Motor neuron (in vitro differentiated cells): ENCODE data around the gene MMP10. TPM values are rescaled to one million over a fixed set of nuclear protein-coding genes. Genes with fewer than 3 reads are reported as not detected.
A peak's percentile ranks its signal among the peaks of the same experiment; 100 is the strongest.

Experiments
- ATAC-seq, 8 experiments: fragments of 200-7000 bp; cut with Tn5 transposase; replicated peaks in 6 of 8; 2 replicates each; pipeline ENCODE4 v1.8.0; 2021; ENCODE audit warnings: mild to moderate bottlenecking in 8 of 8, moderate library complexity in 8 of 8
- H3K27ac ChIP-seq, 2 donors: fragments of 250-450 bp; sonication (Bioruptor Pico); 2 replicates each; pipeline ENCODE4 v1.9.0; 2021; ENCODE audit warnings: antibody characterized with exemption in 2 of 2, mild to moderate bottlenecking in 2 of 2, moderate library complexity in 1 of 2
- H3K4me1 ChIP-seq, 2 donors: fragments of 250-450 bp; sonication (Bioruptor Pico); replicated peaks in 1 of 2; 2 replicates each; pipeline ENCODE4 v1.6.1; 2021; ENCODE audit warnings: antibody characterized with exemption in 2 of 2, mild to moderate bottlenecking in 2 of 2, moderate library complexity in 1 of 2
- H3K4me3 ChIP-seq, 5 donors: fragments of 250-450 bp; sonication (Bioruptor Pico); 2 replicates each; pipeline ENCODE4 v1.9.0; 2021; ENCODE audit warnings: antibody characterized with exemption in 5 of 5, mild to moderate bottlenecking in 5 of 5, moderate library complexity in 4 of 5
- WGBS, 10 experiments: fragments of 450-650 bp; shearing (Covaris generic); methylation state at CpG; one replicate each; pipeline ENCODE4 v1.0.0; 2022; 5-methylcytosine and 5-hydroxymethylcytosine counted together
- in situ Hi-C, 9 experiments: fragments of 400-800 bp; cut with MboI; loops; one replicate each; pipeline ENCODE4 v1.15.0; 2021; ENCODE audit warnings: low sequenced_read_pairs in 9 of 9, low pct_unique_long_range_greater_than_20kb in 2 of 9; ENCODE audit not compliant: unreplicated experiment in 9 of 9
- total RNA-seq, 8 experiments: library from RNA; unstranded; fragments of 300-600 nt; gene quantifications; 2 replicates each; pipeline versions ENCODE4 v1.2.3 to v1.2.4, GENCODE V29; 2022

The MMP10 gene
- total RNA-seq = 1 to 10 TPM in 1 of 8 experiments, not detected in 7; 1.9 TPM

GRCh38 chr11:102780491-102780918 is at the start of gene MMP10:
TSS of gene MMP10 (minus strand) at chr11:102780628. CDS start at chr11:102780591, 37 bp downstream.
- peak; percentile 72 to 100 (median 94) for ATAC-seq
- Histone ChIP-seq H3K4me3 (no peak within 1 kb of the TSS), H3K27ac (no peak within 1 kb of the TSS), H3K4me1 (peaks cover 3 to 4% of the 10 kb centered on the region in 2 donors)
- in situ Hi-C loops = no loop called here
- WGBS, 10 experiments = 4 to 56% (median 20%) methylated on average over 1 to 2 of the region's 2 CpGs; no CpG with 5 or more reads in 1 of the 10 experiments

GRCh38 chr11:102829316-102830000 is 49.0 kb upstream of the MMP10 start:
- Histone ChIP-seq H3K4me1 (no peaks in the 10 kb centered on the region), H3K27ac (no peak overlapping the region), H3K4me3 (no peak overlapping the region)
- in situ Hi-C loops = loop anchor here in 1 of 9 experiments (10.0 to 25.0 kb wide), 2 partner anchors 115 to 208 kb away; no protein-coding TSS in a partner anchor
- peak in 2 of 8 experiments; percentile 29 to 62 for ATAC-seq
- 42 to 96% (median 84%) methylated on average over 1 to 3 of the region's 6 CpGs; no CpG with 5 or more reads in 2 of the 10 experiments for WGBS, 10 experiments

GRCh38 chr11:102824556-102824955 is 44.1 kb upstream of the MMP10 start:
- WGBS, 10 experiments = 83 to 100% (median 100%) methylated on average over 1 of the region's 1 CpG; no CpG with 5 or more reads in 1 of the 10 experiments
- in situ Hi-C loops = loop anchor here in 1 of 9 experiments (10.0 kb wide), 1 partner anchor 120 kb away; no protein-coding TSS in a partner anchor
- peak in 1 of 8 experiments; percentile 24 for ATAC-seq

GRCh38 chr11:102819491-102819890 is 39.1 kb upstream of the MMP10 start:
- no peak for ATAC-seq
- 10 to 81% (median 55%) methylated on average over 1 to 5 of the region's 6 CpGs; no CpG with 5 or more reads in 5 of the 10 experiments for WGBS, 10 experiments

More at GRCh38 chr11:102824556-102824955, 44.1 kb upstream of the MMP10 start:
- Histone ChIP-seq H3K4me3 (no peak overlapping the region), H3K4me1 (no peaks in the 10 kb centered on the region), H3K27ac (no peak overlapping the region)

GRCh38 chr11:102813484-102813883 is 33.1 kb upstream of the MMP10 start:
- no peaks in the 10 kb centered on the region for H3K4me1 ChIP-seq
- no peak overlapping the region for H3K4me3 ChIP-seq
- no peak overlapping the region for H3K27ac ChIP-seq
- no peak for ATAC-seq
- in situ Hi-C loops = no loop called here
- WGBS, 10 experiments = 67 to 100% (median 86%) methylated on average over 1 of the region's 1 CpG; no CpG with 5 or more reads in 2 of the 10 experiments

More at GRCh38 chr11:102819491-102819890, 39.1 kb upstream of the MMP10 start:
- no peak overlapping the region for H3K4me3 ChIP-seq
- no peak overlapping the region for H3K27ac ChIP-seq
- H3K4me1 ChIP-seq = no peaks in the 10 kb centered on the region
- in situ Hi-C loops = no loop called here

- ATAC-seq = no peak
- Histone ChIP-seq H3K27ac (no peak overlapping the region), H3K4me1 (no peaks in the 10 kb centered on the region), H3K4me3 (no peak overlapping the region)
- 79 to 100% (median 88%) methylated on average over 1 to 3 of the region's 3 CpGs; no CpG with 5 or more reads in 2 of the 10 experiments for WGBS, 10 experiments
- in situ Hi-C loops = no loop called here
These were observed 31.8 kb upstream of the MMP10 start for GRCh38 chr11:102812188-102812587.

- peak in 3 of 8 experiments; percentile 74 to 81 (median 75) for ATAC-seq
- no peak overlapping the region for H3K27ac ChIP-seq
- in situ Hi-C loops = no loop called here
- H3K4me3 ChIP-seq = no peak overlapping the region
- WGBS, 10 experiments = 3 to 36% (median 16%) methylated on average over 2 to 3 of the region's 3 CpGs; no CpG with 5 or more reads in 2 of the 10 experiments
- H3K4me1 ChIP-seq = no peaks in the 10 kb centered on the region
These were observed 30.7 kb upstream of the MMP10 start for GRCh38 chr11:102810950-102811660.

GRCh38 chr11:102809971-102810370 is 29.5 kb upstream of the MMP10 start:
- no peaks in the 10 kb centered on the region for H3K4me1 ChIP-seq
- WGBS, 10 experiments = 64 to 100% (median 100%) methylated on average over 1 to 2 of the region's 2 CpGs; no CpG with 5 or more reads in 2 of the 10 experiments
- H3K4me3 ChIP-seq = no peak overlapping the region
- ATAC-seq = no peak
- H3K27ac ChIP-seq = no peak overlapping the region
- in situ Hi-C loops = no loop called here

- H3K27ac ChIP-seq = no peak overlapping the region
- no peak overlapping the region for H3K4me3 ChIP-seq
- in situ Hi-C loops = no loop called here
- ATAC-seq = peak in 3 of 8 experiments; percentile 16 to 37 (median 24)
- 60 to 85% (median 72%) methylated on average over 3 to 11 of the region's 19 CpGs; no CpG with 5 or more reads in 4 of the 10 experiments for WGBS, 10 experiments
- no peaks in the 10 kb centered on the region for H3K4me1 ChIP-seq
These were observed 27.5 kb upstream of the MMP10 start for GRCh38 chr11:102807921-102808320.

- H3K4me3 ChIP-seq = no peak overlapping the region
- ATAC-seq = no peak
- no peak overlapping the region for H3K27ac ChIP-seq
- in situ Hi-C loops = no loop called here
- 23 to 100% (median 86%) methylated on average over 2 to 3 of the region's 3 CpGs for WGBS, 10 experiments
- H3K4me1 ChIP-seq = no peaks in the 10 kb centered on the region
These were observed 25.9 kb upstream of the MMP10 start for GRCh38 chr11:102806296-102806695.

GRCh38 chr11:102802341-102802740 is 21.9 kb upstream of the MMP10 start:
- 0 to 80% (median 60%) methylated on average over 2 of the region's 2 CpGs; no CpG with 5 or more reads in 1 of the 10 experiments for WGBS, 10 experiments
- ATAC-seq = peak in 2 of 8 experiments; percentile 60 to 77

GRCh38 chr11:102800767-102801166 is 20.3 kb upstream of the MMP10 start:
- in situ Hi-C loops = no loop called here
- ATAC-seq = no peak
- H3K4me3 ChIP-seq = no peak overlapping the region
- H3K27ac ChIP-seq = no peak overlapping the region
- WGBS, 10 experiments = 15 to 91% (median 85%) methylated on average over 2 to 4 of the region's 4 CpGs
- no peaks in the 10 kb centered on the region for H3K4me1 ChIP-seq

More at GRCh38 chr11:102802341-102802740, 21.9 kb upstream of the MMP10 start:
- in situ Hi-C loops = no loop called here
- Histone ChIP-seq H3K27ac (no peak overlapping the region), H3K4me1 (no peaks in the 10 kb centered on the region), H3K4me3 (no peak overlapping the region)
